Measurements from ENCODE around the gene ADAMTS19.
"Not testable (repeated sequence)": the region's sequence is repeated elsewhere in the genome, so short reads cannot be mapped to it uniquely, and the experiment has no call there.

Gene ADAMTS19

GRCh38 chr5:129477532-129477931, 17.4 kb downstream of the ADAMTS19 start:
- DNase-seq (ENCODE audit: low read depth in 2 of 2): no peak

GRCh38 chr5:129481161-129481560, 21.1 kb downstream of the ADAMTS19 start:
- no peak for DNase-seq (ENCODE audit: low read depth in 2 of 2)

DNA sequence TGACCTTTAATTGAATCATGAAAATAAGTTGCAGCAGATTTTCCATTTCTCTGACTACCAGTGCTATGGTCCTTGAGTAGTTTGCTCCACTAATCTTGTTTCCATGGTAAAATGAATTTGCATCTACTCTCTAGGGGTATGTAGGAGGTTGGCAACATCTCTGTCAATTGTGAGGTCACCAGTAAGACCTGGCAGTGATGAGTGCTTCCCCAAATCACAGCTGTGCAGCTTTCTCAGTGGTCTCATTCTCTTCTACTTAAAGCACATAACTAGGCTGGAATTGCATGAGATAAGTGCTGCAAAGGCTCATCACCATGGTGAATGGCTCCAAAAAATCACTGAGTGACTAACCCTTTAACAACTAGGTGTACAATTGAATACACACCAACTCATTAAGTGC, 36.3 kb downstream of the ADAMTS19 start:
- no peak for DNase-seq (ENCODE audit: low read depth in 2 of 2)

- no peak for DNase-seq (ENCODE audit: low read depth in 2 of 2)
Measured at GRCh38 chr5:129496864-129497595, 36.9 kb downstream of the ADAMTS19 start.

DNA sequence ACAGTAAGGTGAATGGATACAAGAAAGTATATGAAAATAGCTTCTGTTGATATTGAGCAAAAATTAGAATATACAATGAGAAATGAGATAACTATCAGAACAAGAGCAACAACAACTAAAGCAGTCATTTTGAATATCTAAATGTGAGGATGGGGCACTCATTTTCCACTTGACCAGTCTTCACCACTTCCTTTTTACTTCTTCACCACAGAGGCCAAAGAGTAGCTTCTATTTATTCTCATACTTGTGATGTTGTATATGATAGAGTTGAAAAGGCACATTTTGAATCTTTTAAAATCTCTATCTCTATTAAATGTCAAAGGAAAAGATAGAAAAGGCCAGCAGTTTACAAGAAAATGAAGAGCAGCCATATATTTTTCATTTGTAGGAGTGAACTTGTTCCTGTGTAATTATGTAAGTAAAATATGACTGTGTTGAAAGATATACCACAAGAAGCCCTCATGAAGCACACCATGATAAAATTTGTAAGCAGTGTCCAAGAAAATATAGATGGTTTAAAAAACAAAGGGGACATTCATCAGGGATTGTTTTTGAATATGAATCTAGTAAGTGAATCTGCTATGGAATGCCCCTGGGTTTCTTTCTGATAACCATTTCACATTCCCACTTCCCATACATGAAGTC, 39.2 kb downstream of the ADAMTS19 start:
- DNase-seq (ENCODE audit: low read depth in 2 of 2): no peak

- DNase-seq (ENCODE audit: low read depth in 2 of 2): no peak
Measured at GRCh38 chr5:129500101-129500500, 40.0 kb downstream of the ADAMTS19 start.

GRCh38 chr5:129506086-129506485, 46.0 kb downstream of the ADAMTS19 start:
- DNase-seq (ENCODE audit: low read depth in 2 of 2): no peak

- DNase-seq (ENCODE audit: low read depth in 2 of 2): no peak
Measured at GRCh38 chr5:129506950-129507349, 46.9 kb downstream of the ADAMTS19 start.

DNA sequence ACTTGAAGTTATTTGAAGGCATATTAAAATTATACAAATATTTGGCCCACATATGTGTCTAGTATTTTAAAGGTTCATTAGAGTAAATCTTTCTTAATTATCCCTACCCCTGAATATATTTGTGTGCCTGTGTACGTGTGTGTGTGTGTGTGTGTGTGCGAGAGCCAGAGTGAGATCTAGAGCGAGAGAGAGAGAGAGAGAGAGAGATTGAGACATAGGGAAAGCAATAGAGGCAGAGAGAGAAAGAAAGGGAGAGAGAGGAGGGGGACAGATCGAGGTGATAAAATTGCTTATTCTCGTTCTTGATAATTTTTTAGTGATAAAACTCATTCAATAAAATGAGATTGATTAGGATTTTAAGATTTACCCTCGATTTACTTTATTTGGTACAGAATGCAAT, 47.4 kb downstream of the ADAMTS19 start:
- DNase-seq (ENCODE audit: low read depth in 2 of 2): no peak

DNA sequence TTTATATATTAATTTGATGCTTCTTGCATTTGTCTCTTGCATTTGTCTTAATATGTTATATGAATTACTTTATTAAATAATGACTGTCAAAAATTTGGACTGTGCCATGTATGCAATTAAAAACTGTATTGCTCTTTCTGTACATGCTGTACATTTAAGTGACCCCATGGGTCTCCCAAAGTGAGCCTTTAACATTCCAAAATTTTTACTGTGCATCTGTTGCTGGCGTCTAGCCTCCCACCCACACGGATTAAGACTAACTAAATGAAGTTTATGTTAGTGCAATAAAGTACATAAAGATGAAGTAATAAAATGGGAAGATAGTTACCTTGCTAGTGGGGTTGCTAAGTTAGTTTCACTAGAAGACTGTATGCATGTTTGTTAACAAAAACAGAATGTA, 48.5 kb downstream of the ADAMTS19 start:
- DNase-seq (ENCODE audit: low read depth in 2 of 2): no peak

DNA sequence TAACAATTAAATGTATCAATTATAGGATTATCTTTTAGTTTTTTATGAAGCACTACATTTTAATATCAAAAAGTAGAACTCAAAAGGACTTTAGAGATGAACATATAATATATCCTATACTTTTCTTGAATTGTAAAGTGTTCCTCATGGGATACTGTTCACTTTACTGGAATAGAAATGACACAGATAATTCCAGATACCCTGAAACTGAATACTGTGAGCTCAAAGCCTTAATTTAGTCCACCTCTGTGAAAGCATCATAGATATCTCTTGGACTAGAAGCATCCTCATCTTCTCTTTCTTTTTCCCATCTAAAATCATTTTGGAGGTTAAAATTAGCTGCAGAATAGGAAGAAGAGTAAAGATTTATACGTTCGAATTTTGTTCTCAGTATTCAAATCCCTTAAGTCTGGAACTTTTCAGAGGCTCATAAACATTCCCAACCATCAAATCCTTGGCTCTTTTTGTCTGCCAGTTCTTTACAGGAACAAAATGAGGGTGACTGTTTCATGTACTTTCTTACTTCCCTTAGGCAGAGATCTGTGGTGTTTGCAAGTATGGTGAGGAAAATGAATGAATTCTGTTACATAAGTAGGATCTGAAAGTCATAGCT, 49.4 kb downstream of the ADAMTS19 start:
- no peak for DNase-seq (ENCODE audit: low read depth in 2 of 2)

GRCh38 chr5:129511291-129511690, 51.2 kb downstream of the ADAMTS19 start:
- no peak for DNase-seq (ENCODE audit: low read depth in 2 of 2)

DNA sequence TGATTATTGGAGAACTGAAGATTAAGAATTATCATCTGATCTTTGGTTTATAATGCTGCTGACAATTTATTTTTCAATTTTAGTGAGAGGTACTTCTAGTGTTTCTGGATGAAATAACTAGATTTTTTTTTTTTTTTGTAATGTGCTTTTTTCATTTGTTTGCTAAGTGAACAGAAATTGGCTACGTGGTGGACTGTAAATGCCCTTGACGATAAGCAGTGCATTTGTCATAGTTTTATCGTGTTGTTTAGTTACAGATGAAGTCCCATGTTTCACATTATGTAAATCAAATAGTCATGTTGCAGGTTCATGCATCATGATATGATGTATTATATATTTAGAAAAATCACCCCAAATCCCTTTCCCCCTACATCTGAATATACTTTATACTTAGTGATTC, 81.0 kb downstream of the ADAMTS19 start:
- no peak for DNase-seq (ENCODE audit: low read depth in 2 of 2)

- DNase-seq (ENCODE audit: low read depth in 2 of 2): no peak
Measured at GRCh38 chr5:129541648-129542251, 81.7 kb downstream of the ADAMTS19 start.

GRCh38 chr5:129547137-129547536, 87.0 kb downstream of the ADAMTS19 start:
- DNase-seq (ENCODE audit: low read depth in 2 of 2): no peak

GRCh38 chr5:129554134-129554904, 94.2 kb downstream of the ADAMTS19 start:
- DNase-seq (ENCODE audit: low read depth in 2 of 2): no peak

GRCh38 chr5:129563585-129563984, 103.5 kb downstream of the ADAMTS19 start:
- DNase-seq (ENCODE audit: low read depth in 2 of 2): no peak

DNA sequence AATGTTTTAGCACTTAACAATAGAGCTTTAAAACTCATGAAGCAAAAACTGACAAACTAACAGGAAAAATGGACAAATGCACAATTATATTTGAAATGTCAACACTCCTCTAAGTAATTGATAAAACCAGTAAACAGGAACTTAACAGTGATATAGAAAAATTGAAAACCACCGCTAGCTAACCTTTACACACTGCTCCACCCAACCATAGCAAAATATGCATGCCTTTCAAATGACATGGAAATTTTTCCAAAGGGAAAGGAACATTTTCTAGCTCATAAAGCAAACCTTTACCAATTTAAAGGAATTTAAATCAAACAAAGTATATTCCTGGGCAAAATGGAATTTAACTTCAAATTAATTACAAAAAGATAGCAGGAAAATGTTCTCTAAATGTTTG, 109.2 kb downstream of the ADAMTS19 start:
- no peak for DNase-seq (ENCODE audit: low read depth in 2 of 2)

- DNase-seq (ENCODE audit: low read depth in 2 of 2): no peak
Measured at GRCh38 chr5:129572060-129572459, 112.0 kb downstream of the ADAMTS19 start.

GRCh38 chr5:129584496-129584895, 124.4 kb downstream of the ADAMTS19 start:
- not testable (repeated sequence) for DNase-seq (ENCODE audit: low read depth in 2 of 2)

DNA sequence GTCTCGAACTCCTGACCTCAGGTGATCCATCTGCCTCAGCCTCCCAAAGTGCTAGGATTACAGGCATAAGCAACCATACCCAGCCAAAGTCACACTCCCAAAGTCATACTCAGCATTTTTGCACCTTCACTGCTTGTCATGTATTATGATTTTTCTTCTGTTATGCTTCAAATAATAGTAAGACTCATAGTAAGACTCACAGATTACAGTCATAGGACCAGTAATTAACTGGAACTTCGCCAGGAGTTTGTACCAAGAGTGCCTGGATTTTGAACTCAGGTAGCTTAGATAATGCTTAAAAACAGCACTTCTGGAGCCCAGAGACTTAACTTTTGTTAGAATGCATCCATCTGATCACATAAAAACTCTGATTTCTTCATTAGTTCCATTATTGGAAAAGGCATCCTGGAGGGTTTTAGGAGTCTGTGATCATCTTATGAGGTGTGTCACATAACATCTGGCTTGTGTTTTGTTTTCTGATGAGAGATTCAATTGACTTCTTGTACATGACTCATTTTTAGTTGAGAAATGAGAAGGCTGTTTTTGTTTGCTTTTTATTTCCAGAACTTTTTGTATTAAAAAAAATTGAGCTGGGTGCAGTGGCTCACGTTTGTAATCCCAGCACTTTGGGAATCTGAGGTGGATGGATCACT, 131.5 kb downstream of the ADAMTS19 start:
- no peak for DNase-seq (ENCODE audit: low read depth in 2 of 2)
